Measurements from ENCODE around the gene LMAN2. TPM values are rescaled to one million over a fixed set of nuclear protein-coding genes. Genes with fewer than 3 reads are reported as not detected.

Gene LMAN2
- total RNA-seq, 1 donor from 2014 or later, result 137 TPM

DNA sequence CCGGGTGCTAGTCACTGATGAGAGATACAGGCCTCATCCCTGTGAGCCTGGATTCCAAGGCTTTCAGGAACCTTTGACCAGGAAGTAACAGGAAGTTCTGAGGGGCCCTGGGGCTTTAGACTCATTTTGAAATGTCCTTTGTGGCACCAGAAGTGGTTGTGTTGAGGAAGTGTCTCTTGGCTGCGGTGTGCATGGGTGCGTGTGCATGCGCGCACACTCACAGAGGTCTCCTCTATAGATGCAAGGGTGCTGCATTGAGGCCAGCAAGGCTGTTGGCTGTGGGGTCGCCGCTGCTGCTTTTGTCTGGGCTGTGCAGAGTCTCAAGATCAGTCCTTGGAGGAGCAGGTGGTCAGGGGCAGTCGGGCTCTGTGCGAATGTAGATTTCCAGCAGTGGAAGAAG lies 55.5 kb downstream of the LMAN2 start:
- Mint-ChIP-seq H3K4me3 (ENCODE audit: unreplicated experiment) (peak overlapping the region; percentile 58), H3K9me3 (ENCODE audit: unreplicated experiment) (no peaks in the 10 kb centered on the region), H3K36me3 (ENCODE audit: low read depth, unreplicated experiment) (peaks cover 34% of the 10 kb centered on the region), H3K27me3 (ENCODE audit: unreplicated experiment) (peaks cover 12% of the 10 kb centered on the region), H3K27ac (ENCODE audit: unreplicated experiment) (peak overlapping the region; percentile 96), H3K4me1 (ENCODE audit: unreplicated experiment) (peaks cover 57% of the 10 kb centered on the region)
- DNase-seq (ENCODE audit: low spot score), result no peak
- TF ChIP-seq, protein P1, sequence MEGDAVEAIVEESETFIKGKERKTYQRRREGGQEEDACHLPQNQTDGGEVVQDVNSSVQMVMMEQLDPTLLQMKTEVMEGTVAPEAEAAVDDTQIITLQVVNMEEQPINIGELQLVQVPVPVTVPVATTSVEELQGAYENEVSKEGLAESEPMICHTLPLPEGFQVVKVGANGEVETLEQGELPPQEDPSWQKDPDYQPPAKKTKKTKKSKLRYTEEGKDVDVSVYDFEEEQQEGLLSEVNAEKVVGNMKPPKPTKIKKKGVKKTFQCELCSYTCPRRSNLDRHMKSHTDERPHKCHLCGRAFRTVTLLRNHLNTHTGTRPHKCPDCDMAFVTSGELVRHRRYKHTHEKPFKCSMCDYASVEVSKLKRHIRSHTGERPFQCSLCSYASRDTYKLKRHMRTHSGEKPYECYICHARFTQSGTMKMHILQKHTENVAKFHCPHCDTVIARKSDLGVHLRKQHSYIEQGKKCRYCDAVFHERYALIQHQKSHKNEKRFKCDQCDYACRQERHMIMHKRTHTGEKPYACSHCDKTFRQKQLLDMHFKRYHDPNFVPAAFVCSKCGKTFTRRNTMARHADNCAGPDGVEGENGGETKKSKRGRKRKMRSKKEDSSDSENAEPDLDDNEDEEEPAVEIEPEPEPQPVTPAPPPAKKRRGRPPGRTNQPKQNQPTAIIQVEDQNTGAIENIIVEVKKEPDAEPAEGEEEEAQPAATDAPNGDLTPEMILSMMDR (IDR thresholded peaks at IDR 0.05; ENCODE audit: unreplicated experiment), result no peak

DNA sequence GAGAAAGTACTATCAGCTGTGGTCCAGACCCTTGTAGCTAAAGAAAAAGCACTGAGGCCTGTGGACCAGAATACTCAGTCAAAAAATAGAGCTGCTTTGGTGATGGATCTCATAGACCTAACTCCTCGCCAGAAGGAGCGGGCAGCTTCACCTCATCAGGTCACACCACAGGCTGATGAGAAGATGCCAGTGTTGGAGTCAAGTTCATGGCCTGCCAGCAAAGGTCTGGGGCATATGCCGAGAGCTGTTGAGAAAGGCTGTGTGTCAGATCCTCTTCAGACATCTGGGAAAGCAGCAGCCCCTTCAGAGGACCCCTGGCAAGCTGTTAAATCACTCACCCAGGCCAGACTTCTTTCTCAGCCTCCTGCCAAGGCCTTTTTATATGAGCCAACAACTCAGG lies 56.8 kb downstream of the LMAN2 start:
- H3K27me3 Mint-ChIP-seq (ENCODE audit: unreplicated experiment), result peaks cover 8% of the 10 kb centered on the region
- peak overlapping the region; percentile 18 for H3K27ac Mint-ChIP-seq (ENCODE audit: unreplicated experiment)
- H3K4me1 Mint-ChIP-seq (ENCODE audit: unreplicated experiment), result peaks cover 46% of the 10 kb centered on the region
- TF ChIP-seq, protein P1 (IDR thresholded peaks at IDR 0.05; ENCODE audit: unreplicated experiment), result no peak
- H3K36me3 Mint-ChIP-seq (ENCODE audit: low read depth, unreplicated experiment), result peaks cover 34% of the 10 kb centered on the region
- no peak for DNase-seq (ENCODE audit: low spot score)
- no peaks in the 10 kb centered on the region for H3K9me3 Mint-ChIP-seq (ENCODE audit: unreplicated experiment)
- no peak overlapping the region for H3K4me3 Mint-ChIP-seq (ENCODE audit: unreplicated experiment)

DNA sequence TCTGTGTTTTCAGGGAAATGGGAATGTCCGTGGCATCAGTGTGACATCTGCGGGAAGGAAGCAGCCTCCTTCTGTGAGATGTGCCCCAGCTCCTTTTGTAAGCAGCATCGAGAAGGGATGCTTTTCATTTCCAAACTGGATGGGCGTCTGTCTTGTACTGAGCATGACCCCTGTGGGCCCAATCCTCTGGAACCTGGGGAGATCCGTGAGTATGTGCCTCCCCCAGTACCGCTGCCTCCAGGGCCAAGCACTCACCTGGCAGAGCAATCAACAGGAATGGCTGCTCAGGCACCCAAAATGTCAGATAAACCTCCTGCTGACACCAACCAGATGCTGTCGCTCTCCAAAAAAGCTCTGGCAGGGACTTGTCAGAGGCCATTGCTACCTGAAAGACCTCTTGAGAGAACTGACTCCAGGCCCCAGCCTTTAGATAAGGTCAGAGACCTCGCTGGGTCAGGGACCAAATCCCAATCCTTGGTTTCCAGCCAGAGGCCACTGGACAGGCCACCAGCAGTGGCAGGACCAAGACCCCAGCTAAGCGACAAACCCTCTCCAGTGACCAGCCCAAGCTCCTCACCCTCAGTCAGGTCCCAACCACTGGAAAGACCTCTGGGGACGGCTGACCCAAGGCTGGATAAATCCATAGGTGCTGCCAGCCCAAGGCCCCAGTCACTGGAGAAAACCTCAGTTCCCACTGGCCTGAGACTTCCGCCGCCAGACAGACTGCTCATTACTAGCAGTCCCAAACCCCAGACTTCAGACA lies 57.5 kb downstream of the LMAN2 start:
- DNase-seq (ENCODE audit: low spot score), result no peak
- Mint-ChIP-seq H3K4me3 (ENCODE audit: unreplicated experiment) (no peak overlapping the region), H3K9me3 (ENCODE audit: unreplicated experiment) (no peaks in the 10 kb centered on the region), H3K36me3 (ENCODE audit: low read depth, unreplicated experiment) (peaks cover 34% of the 10 kb centered on the region), H3K4me1 (ENCODE audit: unreplicated experiment) (peaks cover 41% of the 10 kb centered on the region), H3K27me3 (ENCODE audit: unreplicated experiment) (peaks cover 7% of the 10 kb centered on the region), H3K27ac (ENCODE audit: unreplicated experiment) (peak overlapping the region; percentile 18)
- TF ChIP-seq, protein P1 (IDR thresholded peaks at IDR 0.05; ENCODE audit: unreplicated experiment), result no peak

DNA sequence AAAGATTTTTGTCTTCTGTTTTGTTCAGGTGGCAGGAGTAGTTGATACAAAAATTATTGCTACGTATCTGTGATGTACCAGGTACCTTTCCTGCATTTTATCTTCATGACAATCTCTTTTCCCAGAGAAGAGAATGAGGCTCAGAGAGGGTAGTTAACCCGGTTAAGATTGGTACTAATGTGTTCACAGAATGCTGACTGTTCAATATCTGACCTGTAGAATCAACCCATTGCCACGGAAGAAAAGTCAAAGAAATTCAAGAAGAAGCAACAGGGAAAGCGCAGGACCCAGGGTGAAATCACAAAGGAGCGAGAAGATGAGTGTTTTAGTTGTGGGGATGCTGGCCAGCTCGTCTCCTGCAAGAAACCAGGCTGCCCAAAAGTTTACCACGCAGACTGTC lies 59.7 kb downstream of the LMAN2 start:
- peaks cover 24% of the 10 kb centered on the region for H3K4me1 Mint-ChIP-seq (ENCODE audit: unreplicated experiment)
- TF ChIP-seq, protein P1 (IDR thresholded peaks at IDR 0.05; ENCODE audit: unreplicated experiment), result no peak
- H3K27me3 Mint-ChIP-seq (ENCODE audit: unreplicated experiment), result peaks cover 5% of the 10 kb centered on the region
- no peaks in the 10 kb centered on the region for H3K9me3 Mint-ChIP-seq (ENCODE audit: unreplicated experiment)
- peak overlapping the region; percentile 11 for H3K4me3 Mint-ChIP-seq (ENCODE audit: unreplicated experiment)
- H3K27ac Mint-ChIP-seq (ENCODE audit: unreplicated experiment), result no peak overlapping the region
- no peak for DNase-seq (ENCODE audit: low spot score)
- peaks cover 30% of the 10 kb centered on the region for H3K36me3 Mint-ChIP-seq (ENCODE audit: low read depth, unreplicated experiment)

DNA sequence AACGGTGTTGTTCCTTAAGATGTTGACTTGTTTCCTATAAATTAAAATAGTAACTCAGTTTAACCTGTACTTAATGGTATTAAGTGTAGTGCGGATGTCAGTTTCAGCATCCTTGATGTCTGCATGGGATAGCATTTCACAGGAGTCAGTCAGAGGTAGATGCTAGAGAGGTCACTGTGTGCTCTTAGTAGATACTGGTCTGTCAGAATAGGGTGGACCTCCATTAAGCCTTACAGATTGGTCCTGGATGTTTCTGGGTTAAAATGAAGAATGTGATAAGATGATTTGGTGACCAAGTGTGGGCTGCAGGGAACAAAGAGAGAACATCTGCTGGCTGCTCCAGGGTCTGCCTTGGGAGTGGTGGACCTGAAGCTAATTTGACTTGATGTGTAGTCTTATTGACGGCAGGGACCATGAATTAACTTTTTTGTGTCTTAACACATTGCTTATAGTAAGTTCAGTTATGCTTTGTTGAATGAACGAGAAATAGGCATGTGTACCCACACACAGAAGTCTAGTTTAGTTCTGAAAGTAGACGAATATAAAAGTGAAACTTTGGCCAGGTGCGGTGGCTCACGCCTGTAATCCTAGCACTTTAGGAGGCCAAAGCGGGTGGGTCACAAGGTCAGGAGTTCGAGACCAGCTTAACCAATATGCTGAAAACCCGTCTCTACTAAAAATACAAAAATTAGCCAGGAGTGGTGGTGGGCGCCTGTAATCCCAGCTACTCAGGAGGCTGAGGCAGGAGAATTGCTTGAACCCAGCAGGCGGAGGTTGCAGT lies 60.5 kb downstream of the LMAN2 start:
- TF ChIP-seq, protein P1 (IDR thresholded peaks at IDR 0.05; ENCODE audit: unreplicated experiment), result no peak
- H3K9me3 Mint-ChIP-seq (ENCODE audit: unreplicated experiment), result no peaks in the 10 kb centered on the region
- peaks cover 3% of the 10 kb centered on the region for H3K27me3 Mint-ChIP-seq (ENCODE audit: unreplicated experiment)
- no peak overlapping the region for H3K4me3 Mint-ChIP-seq (ENCODE audit: unreplicated experiment)
- H3K4me1 Mint-ChIP-seq (ENCODE audit: unreplicated experiment), result peaks cover 17% of the 10 kb centered on the region
- DNase-seq (ENCODE audit: low spot score), result no peak
- peak overlapping the region; percentile 15 for H3K27ac Mint-ChIP-seq (ENCODE audit: unreplicated experiment)
- peaks cover 30% of the 10 kb centered on the region for H3K36me3 Mint-ChIP-seq (ENCODE audit: low read depth, unreplicated experiment)
